Neuronal stem cell (in vitro differentiated cells): Measurements from ENCODE around the gene SHISA6.

Source experiments
- DNase-seq: peaks from one replicate; pipeline ENCODE4 v3.0.0-alpha.2; 2013; ENCODE audit warnings: low spot score
- H2AFZ ChIP-seq: one replicate; pipeline ENCODE4 v1.6.1; 2013; ENCODE audit warnings: mild to moderate bottlenecking, low read length, inconsistent platforms
- H2AK5ac ChIP-seq: 2 replicates; pipeline ENCODE4 v1.6.1; 2013; ENCODE audit warnings: low read depth, mild to moderate bottlenecking, inconsistent platforms, low read length, moderate library complexity, mixed read lengths
- H2BK120ac ChIP-seq: 2 replicates; pipeline ENCODE4 v1.6.1; 2013; ENCODE audit warnings: low read depth, mild to moderate bottlenecking, inconsistent platforms, low read length, moderate library complexity, mixed read lengths
- H2BK12ac ChIP-seq: one replicate; pipeline ENCODE4 v1.6.1; 2013; ENCODE audit warnings: low read length, inconsistent platforms
- H2BK15ac ChIP-seq: 2 replicates; pipeline ENCODE4 v1.6.1; 2013; ENCODE audit warnings: mild to moderate bottlenecking, low read length, inconsistent platforms, mixed read lengths
- H2BK5ac ChIP-seq: one replicate; pipeline ENCODE4 v1.6.1; 2013; ENCODE audit warnings: inconsistent platforms, mild to moderate bottlenecking, low read length, moderate library complexity
- H3K14ac ChIP-seq: one replicate; pipeline ENCODE4 v1.6.1; 2013; ENCODE audit warnings: low read length, inconsistent platforms
- H3K18ac ChIP-seq: 2 replicates; pipeline ENCODE4 v1.6.1; 2013; ENCODE audit warnings: low read length, inconsistent platforms
- H3K23ac ChIP-seq: 2 replicates; pipeline ENCODE4 v1.6.1; 2013; ENCODE audit warnings: low read depth, mild to moderate bottlenecking, mixed read lengths, low read length, inconsistent platforms; ENCODE audit not compliant: poor library complexity
- H3K27ac ChIP-seq: replicated peaks from 3 replicates; pipeline ENCODE4 v1.5.1; 2013; ENCODE audit warnings: low read length, inconsistent platforms
- H3K27me3 ChIP-seq, 3 experiments: 2 replicates each; pipeline ENCODE4 v1.6.1; 2013; ENCODE audit warnings: low read length in 3 of 3, mild to moderate bottlenecking in 2 of 3, inconsistent platforms in 1 of 3, low read depth in 1 of 3, mixed read lengths in 1 of 3, moderate library complexity in 1 of 3; ENCODE audit not compliant: control insufficient read depth in 3 of 3, insufficient read depth in 3 of 3
- H3K36me3 ChIP-seq, 2 donors: replicated peaks in 1 of 2; 2 replicates each; pipeline ENCODE4 v1.6.1; 2013; ENCODE audit warnings: low read length in 2 of 2; ENCODE audit not compliant: control insufficient read depth in 2 of 2, insufficient read depth in 2 of 2
- H3K4ac ChIP-seq: 2 replicates; pipeline ENCODE4 v1.6.1; 2013; ENCODE audit warnings: inconsistent platforms, mild to moderate bottlenecking, low read length, moderate library complexity
- H3K4me1 ChIP-seq, 2 donors: 1 replicate in 1 of 2; 2 replicates in 1 of 2; pipeline ENCODE4 v1.6.1; 2013; ENCODE audit warnings: low read length in 2 of 2, low read depth in 1 of 2; ENCODE audit not compliant: control insufficient read depth in 2 of 2, insufficient read depth in 1 of 2
- H3K4me2 ChIP-seq: one replicate; pipeline ENCODE4 v1.6.1; 2013; ENCODE audit warnings: mild to moderate bottlenecking, low read length, inconsistent platforms; ENCODE audit not compliant: insufficient read depth, poor library complexity, severe bottlenecking
- H3K4me3 ChIP-seq, 2 donors: 2 replicates each; pipeline ENCODE4 v1.5.1; 2013; ENCODE audit warnings: low read length in 2 of 2, mild to moderate bottlenecking in 2 of 2, inconsistent platforms in 1 of 2, moderate library complexity in 1 of 2
- H3K79me1 ChIP-seq: one replicate; pipeline ENCODE4 v1.6.1; 2013; ENCODE audit warnings: low read depth, mild to moderate bottlenecking, inconsistent platforms, low read length, moderate library complexity
- H3K9ac ChIP-seq: one replicate; pipeline ENCODE4 v1.6.1; 2013; ENCODE audit warnings: mild to moderate bottlenecking, low read depth, low read length, inconsistent platforms; ENCODE audit not compliant: poor library complexity
- H3K9me3 ChIP-seq, 2 donors: replicated peaks in 1 of 2; 2 replicates each; pipeline versions ENCODE3 to v1.6.1; 2013; ENCODE audit warnings: low read length in 2 of 2, mild to moderate bottlenecking in 2 of 2, inconsistent platforms in 1 of 2, low read depth in 1 of 2, mixed read lengths in 1 of 2, moderate library complexity in 1 of 2; ENCODE audit not compliant: control insufficient read depth in 2 of 2, insufficient read depth in 1 of 2
- H4K8ac ChIP-seq: one replicate; pipeline ENCODE4 v1.6.1; 2013; ENCODE audit warnings: low read depth, mild to moderate bottlenecking, inconsistent platforms, low read length, moderate library complexity
- H4K91ac ChIP-seq: one replicate; pipeline ENCODE4 v1.6.1; 2013; ENCODE audit warnings: low read length, low read depth, mild to moderate bottlenecking, inconsistent platforms; ENCODE audit not compliant: poor library complexity
- WGBS, 2 donors: extraction: QIAGEN DNeasy Blood & Tissue Kit; methylation state at CpG; one replicate each; pipeline ENCODE4 v1.1.7; 2013; ENCODE audit warnings: missing lambda C conversion rate in 2 of 2, mixed read lengths in 1 of 2; ENCODE audit not compliant: insufficient read length in 2 of 2, insufficient replicate concordance in 1 of 2; ENCODE audit errors: extremely low coverage in 2 of 2; 5-methylcytosine and 5-hydroxymethylcytosine counted together

Gene SHISA6

DNA sequence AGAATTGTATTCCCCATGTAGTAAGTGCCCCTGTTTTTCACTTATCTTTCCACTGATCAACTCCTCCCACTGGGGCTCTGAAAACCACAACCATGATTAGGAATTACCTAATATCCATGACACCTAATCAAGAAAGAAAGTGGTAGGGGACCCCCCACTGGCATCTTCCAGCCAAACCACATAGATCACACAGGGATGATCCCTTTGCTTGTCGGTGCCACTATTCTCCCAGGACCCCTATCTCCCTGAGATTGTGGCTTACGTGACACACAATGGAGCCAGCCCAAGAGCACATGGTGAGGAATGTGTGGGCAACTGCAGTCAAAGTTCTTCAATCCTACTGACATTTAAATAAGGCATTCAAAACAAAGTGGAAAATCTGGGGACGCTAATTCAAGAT lies 339.7 kb downstream of the SHISA6 start:
- Histone ChIP-seq H3K23ac (no peak overlapping the region), H2BK120ac (no peak overlapping the region), H3K4me1 (no peaks in the 10 kb centered on the region), H4K91ac (no peak overlapping the region), H2BK15ac (no peak overlapping the region), H4K8ac (no peak overlapping the region), H3K9ac (no peak overlapping the region), H3K79me1 (no peaks in the 10 kb centered on the region), H3K18ac (no peak overlapping the region), H3K27ac (no peak overlapping the region), H3K4me3 (no peak overlapping the region), H3K36me3 (no peaks in the 10 kb centered on the region), H2AK5ac (no peak overlapping the region), H3K9me3 (no peaks in the 10 kb centered on the region), H3K14ac (no peak overlapping the region), H2BK12ac (no peak overlapping the region), H2BK5ac (no peak overlapping the region), H2AFZ (no peak overlapping the region), H3K4ac (no peak overlapping the region), H3K27me3 (no peaks in the 10 kb centered on the region), H3K4me2 (no peak overlapping the region)
- DNase-seq, result no peak
- no CpG with 5 or more reads among the region's 3 CpGs for WGBS, 2 donors

DNA sequence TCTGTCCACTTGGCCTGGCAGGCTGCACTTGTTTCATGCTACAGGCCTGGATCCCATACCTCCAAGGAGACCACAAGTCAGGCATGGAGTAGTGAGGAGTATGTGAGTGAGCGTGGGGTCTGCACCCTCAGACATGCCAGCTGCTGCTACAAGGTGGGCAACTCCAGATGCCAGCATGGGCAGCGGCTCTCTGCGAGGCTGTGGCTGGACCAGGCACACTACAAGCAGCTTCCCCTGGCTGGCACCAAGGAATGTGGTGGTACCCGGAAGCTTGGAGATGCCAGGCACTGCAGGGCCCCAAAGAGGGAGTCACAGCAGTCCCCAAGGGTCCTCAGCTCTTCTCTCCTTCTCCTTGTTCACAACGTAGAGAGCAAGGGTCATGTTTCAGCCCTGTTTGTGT lies 341.2 kb downstream of the SHISA6 start:
- no peak overlapping the region for H3K4me3 ChIP-seq
- no peak overlapping the region for H3K23ac ChIP-seq
- H3K4me1 ChIP-seq, result no peaks in the 10 kb centered on the region
- no peak overlapping the region for H3K4me2 ChIP-seq
- H3K9me3 ChIP-seq, result no peaks in the 10 kb centered on the region
- no peak overlapping the region for H2AK5ac ChIP-seq
- H3K9ac ChIP-seq, result peak overlapping the region; percentile 38
- H4K91ac ChIP-seq, result no peak overlapping the region
- H2AFZ ChIP-seq, result no peak overlapping the region
- DNase-seq, result no peak
- H2BK12ac ChIP-seq, result no peak overlapping the region
- no peak overlapping the region for H4K8ac ChIP-seq
- H3K4ac ChIP-seq, result no peak overlapping the region
- no peak overlapping the region for H2BK5ac ChIP-seq
- H3K27ac ChIP-seq, result no peak overlapping the region
- no peaks in the 10 kb centered on the region for H3K27me3 ChIP-seq
- H2BK15ac ChIP-seq, result no peak overlapping the region
- no peaks in the 10 kb centered on the region for H3K36me3 ChIP-seq
- no peak overlapping the region for H3K18ac ChIP-seq
- no peaks in the 10 kb centered on the region for H3K79me1 ChIP-seq
- WGBS, 2 donors, result no CpG with 5 or more reads among the region's 5 CpGs
- no peak overlapping the region for H2BK120ac ChIP-seq
- H3K14ac ChIP-seq, result peak overlapping the region; percentile 40

DNA sequence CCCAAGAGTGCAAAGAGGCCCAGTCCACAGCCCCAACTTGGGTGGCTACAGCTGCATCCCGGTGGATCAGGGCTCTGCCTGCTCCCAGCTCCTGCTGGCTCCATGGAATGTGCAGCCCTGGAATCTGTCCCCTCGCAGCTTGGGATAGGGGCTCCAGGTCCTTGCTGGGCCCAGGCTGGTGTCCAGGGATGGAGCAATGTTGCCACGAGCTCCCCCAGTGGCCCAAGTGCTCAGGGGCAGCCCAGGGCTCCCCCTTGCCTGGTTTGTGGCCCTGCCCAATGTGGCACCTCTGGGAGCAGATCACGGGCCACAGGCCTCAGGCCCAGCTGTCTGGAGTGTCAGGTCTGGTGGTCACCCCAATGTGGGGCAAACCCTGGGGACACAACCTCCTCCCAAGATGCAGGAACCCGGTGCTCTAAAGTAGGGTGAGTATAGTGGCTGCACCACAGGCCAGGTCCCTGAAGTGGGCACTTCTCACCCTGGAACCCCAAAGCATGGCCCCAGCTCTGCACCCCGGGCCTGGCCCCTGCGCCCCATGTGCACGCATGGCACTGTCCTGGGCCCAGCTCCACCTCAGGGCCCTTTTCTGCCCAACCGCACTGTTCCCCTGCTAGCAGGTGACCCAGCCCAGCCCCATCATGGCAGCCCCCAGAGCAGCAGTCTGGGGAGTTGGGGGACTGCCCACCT lies 342.4 kb downstream of the SHISA6 start:
- H3K4me3 ChIP-seq, result no peak overlapping the region
- H4K91ac ChIP-seq, result no peak overlapping the region
- H3K14ac ChIP-seq, result peak overlapping the region; percentile 25
- no peak overlapping the region for H4K8ac ChIP-seq
- H3K4ac ChIP-seq, result no peak overlapping the region
- WGBS, 2 donors, result no CpG with 5 or more reads among the region's 9 CpGs
- no peaks in the 10 kb centered on the region for H3K79me1 ChIP-seq
- H2BK5ac ChIP-seq, result no peak overlapping the region
- H3K23ac ChIP-seq, result no peak overlapping the region
- H2BK120ac ChIP-seq, result no peak overlapping the region
- H3K36me3 ChIP-seq, result no peaks in the 10 kb centered on the region
- H3K27me3 ChIP-seq, result no peaks in the 10 kb centered on the region
- H3K18ac ChIP-seq, result peak overlapping the region; percentile 31
- no peak for DNase-seq
- H2BK15ac ChIP-seq, result no peak overlapping the region
- H3K4me2 ChIP-seq, result no peak overlapping the region
- no peak overlapping the region for H3K9ac ChIP-seq
- H3K9me3 ChIP-seq, result no peaks in the 10 kb centered on the region
- H3K27ac ChIP-seq, result no peak overlapping the region
- no peaks in the 10 kb centered on the region for H3K4me1 ChIP-seq
- H2AK5ac ChIP-seq, result peak overlapping the region; percentile 3
- H2BK12ac ChIP-seq, result no peak overlapping the region
- H2AFZ ChIP-seq, result no peak overlapping the region

DNA sequence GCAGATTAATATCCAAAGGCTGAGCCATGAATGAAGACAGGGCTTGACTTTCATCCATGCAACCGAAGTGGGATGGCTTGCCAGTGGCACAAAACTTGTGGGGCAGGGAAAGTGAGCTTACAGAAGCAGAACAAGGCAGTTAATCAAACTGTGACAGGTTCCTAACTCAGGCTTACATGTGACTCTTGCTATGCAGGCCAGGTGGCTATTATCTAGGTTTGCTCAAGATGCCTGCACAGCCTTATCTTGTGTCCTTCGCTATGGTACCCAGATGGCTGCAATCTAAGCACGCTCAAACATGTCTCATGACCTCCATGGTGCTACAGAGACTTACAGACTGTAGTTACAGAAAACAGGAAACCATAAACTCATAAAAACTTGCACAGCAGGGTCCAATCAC lies 348.7 kb downstream of the SHISA6 start:
- Histone ChIP-seq H4K91ac (no peak overlapping the region), H3K4ac (no peak overlapping the region), H2BK12ac (no peak overlapping the region), H2BK120ac (no peak overlapping the region), H4K8ac (no peak overlapping the region), H3K18ac (no peak overlapping the region), H2AK5ac (no peak overlapping the region), H3K4me1 (no peaks in the 10 kb centered on the region), H3K23ac (no peak overlapping the region), H3K14ac (no peak overlapping the region), H3K27me3 (no peaks in the 10 kb centered on the region), H2AFZ (no peak overlapping the region), H3K4me3 (no peak overlapping the region), H3K79me1 (no peaks in the 10 kb centered on the region), H3K9ac (no peak overlapping the region), H3K27ac (no peak overlapping the region), H3K9me3 (no peaks in the 10 kb centered on the region), H3K36me3 (no peaks in the 10 kb centered on the region), H2BK15ac (no peak overlapping the region), H2BK5ac (no peak overlapping the region), H3K4me2 (no peak overlapping the region)
- no CpG with 5 or more reads among the region's 3 CpGs for WGBS, 2 donors
- no peak for DNase-seq
